Endothelial cell (in vitro differentiated cells): ENCODE measurements around the gene OGN. TPM values are rescaled to one million over a fixed set of nuclear protein-coding genes. Genes with fewer than 3 reads are reported as not detected.

Experiments used
- DNase-seq: peaks from one replicate; pipeline ENCODE4 v3.0.0; 2021; ENCODE audit warnings: low spot score
- H3K27ac Mint-ChIP-seq: one replicate; pipeline ENCODE4 v1.8.0; 2021; ENCODE audit warnings: mixed read lengths, inconsistent platforms; ENCODE audit not compliant: unreplicated experiment
- H3K27me3 Mint-ChIP-seq: one replicate; pipeline ENCODE4 v1.8.0; 2021; ENCODE audit warnings: mild to moderate bottlenecking, moderate library complexity, mixed read lengths, inconsistent platforms; ENCODE audit not compliant: unreplicated experiment
- H3K36me3 Mint-ChIP-seq: one replicate; pipeline ENCODE4 v1.8.0; 2021; ENCODE audit warnings: mild to moderate bottlenecking, low read depth, mixed read lengths, inconsistent platforms; ENCODE audit not compliant: unreplicated experiment
- H3K4me1 Mint-ChIP-seq: one replicate; pipeline ENCODE4 v1.8.0; 2021; ENCODE audit warnings: mild to moderate bottlenecking, mixed read lengths, inconsistent platforms; ENCODE audit not compliant: unreplicated experiment
- H3K4me3 Mint-ChIP-seq: one replicate; pipeline ENCODE4 v1.8.0; 2021; ENCODE audit warnings: mild to moderate bottlenecking, mixed read lengths, inconsistent platforms; ENCODE audit not compliant: unreplicated experiment
- H3K9me3 Mint-ChIP-seq: one replicate; pipeline ENCODE4 v1.8.0; 2021; ENCODE audit warnings: mixed read lengths, inconsistent platforms; ENCODE audit not compliant: unreplicated experiment
- total RNA-seq: library from RNA; stranded (reverse); fragmentation: NEBNext Ultra II Directional; extraction: Animal tissue kit (Norgen Biotek cat#: 25700); gene quantifications from one replicate; pipeline ENCODE4 v1.2.1, GENCODE V29; 2021; ENCODE audit not compliant: unreplicated experiment
- TF ChIP-seq, protein P1 (sequence below): fragments of 200-600 bp; sonication (generic); IDR thresholded peaks from one replicate; pipeline ENCODE4 v1.5.0; 2021; ENCODE audit warnings: antibody characterized with exemption; ENCODE audit not compliant: unreplicated experiment

Gene OGN
- total RNA-seq, 1 donor from 2014 or later: not detected

DNA sequence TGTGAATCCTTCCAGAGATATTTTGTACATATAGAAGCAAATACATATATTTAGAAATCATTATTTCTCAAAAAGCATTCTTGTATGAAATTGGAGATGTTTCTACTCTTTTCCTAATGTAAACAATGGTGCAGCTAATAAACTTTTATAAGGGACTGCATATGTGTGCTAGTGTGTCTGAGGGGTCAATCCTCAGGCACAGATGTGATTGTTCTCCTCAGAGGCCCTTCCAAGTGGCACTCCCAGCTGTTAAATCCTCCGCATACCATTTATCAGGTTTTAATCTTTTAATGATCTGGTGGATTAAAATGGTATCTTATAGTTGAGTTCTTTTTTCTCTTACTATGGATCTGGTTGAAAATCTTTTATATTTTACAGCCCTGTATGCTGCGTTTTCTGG, 25.5 kb upstream of the OGN start:
- DNase-seq: no peak
- no peak overlapping the region for H3K27ac Mint-ChIP-seq
- H3K4me1 Mint-ChIP-seq: no peaks in the 10 kb centered on the region
- H3K4me3 Mint-ChIP-seq: no peak overlapping the region
- H3K36me3 Mint-ChIP-seq: no peaks in the 10 kb centered on the region
- TF ChIP-seq, protein P1, sequence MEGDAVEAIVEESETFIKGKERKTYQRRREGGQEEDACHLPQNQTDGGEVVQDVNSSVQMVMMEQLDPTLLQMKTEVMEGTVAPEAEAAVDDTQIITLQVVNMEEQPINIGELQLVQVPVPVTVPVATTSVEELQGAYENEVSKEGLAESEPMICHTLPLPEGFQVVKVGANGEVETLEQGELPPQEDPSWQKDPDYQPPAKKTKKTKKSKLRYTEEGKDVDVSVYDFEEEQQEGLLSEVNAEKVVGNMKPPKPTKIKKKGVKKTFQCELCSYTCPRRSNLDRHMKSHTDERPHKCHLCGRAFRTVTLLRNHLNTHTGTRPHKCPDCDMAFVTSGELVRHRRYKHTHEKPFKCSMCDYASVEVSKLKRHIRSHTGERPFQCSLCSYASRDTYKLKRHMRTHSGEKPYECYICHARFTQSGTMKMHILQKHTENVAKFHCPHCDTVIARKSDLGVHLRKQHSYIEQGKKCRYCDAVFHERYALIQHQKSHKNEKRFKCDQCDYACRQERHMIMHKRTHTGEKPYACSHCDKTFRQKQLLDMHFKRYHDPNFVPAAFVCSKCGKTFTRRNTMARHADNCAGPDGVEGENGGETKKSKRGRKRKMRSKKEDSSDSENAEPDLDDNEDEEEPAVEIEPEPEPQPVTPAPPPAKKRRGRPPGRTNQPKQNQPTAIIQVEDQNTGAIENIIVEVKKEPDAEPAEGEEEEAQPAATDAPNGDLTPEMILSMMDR: no peak
- H3K9me3 Mint-ChIP-seq: no peaks in the 10 kb centered on the region
- H3K27me3 Mint-ChIP-seq: no peaks in the 10 kb centered on the region

DNA sequence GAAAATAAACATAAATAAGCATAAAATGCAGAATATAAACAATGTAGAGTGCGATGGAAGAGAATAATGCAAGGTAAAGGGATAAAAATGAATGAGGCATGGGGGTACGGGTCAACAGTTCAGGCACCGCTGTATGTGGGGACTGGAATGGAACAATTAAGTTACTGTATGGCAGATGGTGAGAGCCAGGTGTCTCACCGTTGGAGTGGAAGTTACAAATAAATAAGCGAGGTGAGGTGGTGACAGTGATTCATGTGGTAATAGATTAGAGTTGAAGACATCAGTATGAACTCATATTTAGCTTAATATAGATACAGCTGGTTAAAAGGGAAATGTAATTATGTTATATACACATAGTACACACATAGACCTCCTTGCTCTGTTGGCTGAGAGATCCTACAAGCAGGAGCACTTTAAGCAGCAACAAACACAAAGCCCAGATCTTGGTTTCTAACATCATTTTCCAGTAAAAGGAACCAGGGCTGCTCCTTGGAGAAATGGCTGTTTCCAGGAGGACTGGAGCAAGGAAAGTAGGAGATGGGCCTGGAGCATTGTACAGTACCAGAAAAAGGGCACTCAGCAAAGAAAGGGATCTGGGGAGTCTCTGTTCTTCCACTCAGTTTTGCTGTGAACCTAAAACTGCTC, 22.2 kb upstream of the OGN start:
- H3K9me3 Mint-ChIP-seq: no peaks in the 10 kb centered on the region
- H3K36me3 Mint-ChIP-seq: no peaks in the 10 kb centered on the region
- H3K4me1 Mint-ChIP-seq: no peaks in the 10 kb centered on the region
- H3K27me3 Mint-ChIP-seq: no peaks in the 10 kb centered on the region
- H3K4me3 Mint-ChIP-seq: no peak overlapping the region
- H3K27ac Mint-ChIP-seq: no peak overlapping the region
- TF ChIP-seq, protein P1: no peak
- DNase-seq: no peak

DNA sequence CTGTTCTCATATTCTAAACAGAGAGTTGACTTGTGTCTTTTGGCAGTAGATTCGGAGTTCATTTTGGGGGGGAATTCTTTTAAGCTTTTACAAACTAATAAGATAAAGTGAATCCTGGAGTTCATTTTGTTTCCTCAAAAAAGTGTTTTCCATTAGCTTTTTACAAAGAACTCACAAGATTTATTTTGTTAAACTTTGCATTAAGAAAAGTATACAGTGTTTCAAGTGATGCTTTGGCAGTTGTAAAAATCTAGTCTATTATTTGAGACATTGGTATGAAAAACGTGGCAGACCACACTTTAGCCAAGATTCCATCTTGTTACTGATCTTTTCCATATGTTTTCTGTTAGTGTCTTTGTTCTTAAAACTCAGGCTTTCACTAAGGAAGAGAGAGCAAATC, 21.1 kb upstream of the OGN start:
- no peaks in the 10 kb centered on the region for H3K4me1 Mint-ChIP-seq
- no peaks in the 10 kb centered on the region for H3K9me3 Mint-ChIP-seq
- no peak overlapping the region for H3K4me3 Mint-ChIP-seq
- no peaks in the 10 kb centered on the region for H3K36me3 Mint-ChIP-seq
- no peaks in the 10 kb centered on the region for H3K27me3 Mint-ChIP-seq
- no peak overlapping the region for H3K27ac Mint-ChIP-seq
- TF ChIP-seq, protein P1: no peak
- no peak for DNase-seq

DNA sequence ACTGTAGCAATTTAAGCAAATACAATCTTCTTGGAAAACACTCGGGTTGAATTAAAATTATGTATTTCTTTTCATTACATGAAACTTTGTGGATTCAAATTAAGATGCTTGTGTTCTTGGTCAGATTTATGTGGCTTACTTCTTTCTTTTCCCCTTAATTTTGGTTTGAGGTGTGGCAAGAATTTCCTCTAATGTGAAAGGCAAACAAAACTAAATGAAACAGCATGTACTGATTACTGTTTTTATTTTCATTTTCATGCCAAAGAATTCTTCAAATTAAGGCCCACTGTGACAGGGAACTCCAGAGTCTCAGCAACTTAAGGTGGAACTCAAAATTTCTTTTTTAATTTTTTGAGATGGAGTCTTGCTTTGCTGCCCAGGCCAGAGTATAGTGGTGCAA, 20.0 kb upstream of the OGN start, which contains the start of gene OMD:
TSS of gene OMD (minus strand) at position 132 of the 400 bp plus-strand sequence. CDS start 6,913 bp downstream, outside the sequence.
- no peaks in the 10 kb centered on the region for H3K36me3 Mint-ChIP-seq
- no peak within 1 kb of the TSS for H3K4me3 Mint-ChIP-seq
- peaks cover 2% of the 10 kb centered on the region for H3K27me3 Mint-ChIP-seq
- DNase-seq: no peak
- TF ChIP-seq, protein P1: no peak
- H3K27ac Mint-ChIP-seq: no peak within 1 kb of the TSS
- no peaks in the 10 kb centered on the region for H3K4me1 Mint-ChIP-seq
- no peaks in the 10 kb centered on the region for H3K9me3 Mint-ChIP-seq

DNA sequence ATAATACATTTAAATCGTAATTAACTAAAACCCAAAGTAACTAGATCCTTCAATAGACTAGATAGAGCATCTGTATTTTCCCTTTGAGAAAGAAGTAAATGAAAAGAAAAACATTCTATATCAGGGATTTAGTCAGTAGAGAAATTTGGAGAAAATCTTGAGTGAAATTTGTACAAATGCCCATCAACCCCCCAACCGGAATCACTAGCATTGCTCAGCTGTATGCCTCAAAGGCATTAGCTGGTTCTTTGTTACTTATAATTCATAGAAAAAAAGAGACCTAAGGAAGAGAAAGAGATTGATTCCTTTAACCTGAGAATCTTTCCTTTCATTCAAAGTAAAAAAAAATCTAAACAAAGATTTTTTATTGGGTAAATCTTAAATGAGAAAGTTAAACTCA, 19.2 kb upstream of the OGN start:
- Mint-ChIP-seq H3K9me3 (no peaks in the 10 kb centered on the region), H3K27ac (no peak overlapping the region), H3K27me3 (peaks cover 2% of the 10 kb centered on the region), H3K4me3 (no peak overlapping the region), H3K4me1 (no peaks in the 10 kb centered on the region), H3K36me3 (no peaks in the 10 kb centered on the region)
- TF ChIP-seq, protein P1: no peak
- no peak for DNase-seq
